Hepatocyte (in vitro differentiated cells): ENCODE measurements around the gene TBXAS1.

Experiments
- EZH2 ChIP-seq: fragments of 200-600 bp; sonication (generic); IDR thresholded peaks from 2 replicates; pipeline ENCODE4 v1.6.1; 2016; ENCODE audit warnings: antibody characterized with exemption, mild to moderate bottlenecking, borderline replicate concordance
- EZH2phosphoT487 ChIP-seq: fragments of 200-600 bp; sonication (generic); IDR thresholded peaks from one replicate; pipeline ENCODE4 v1.6.1; 2018; ENCODE audit warnings: antibody characterized with exemption, mild to moderate bottlenecking, low read depth, moderate library complexity; ENCODE audit not compliant: unreplicated experiment, severe bottlenecking
- TF ChIP-seq, protein P1 (sequence below): fragments of 200-600 bp; sonication (generic); IDR thresholded peaks from 2 replicates; pipeline ENCODE4 v1.5.1; 2016; ENCODE audit warnings: antibody characterized with exemption, mild to moderate bottlenecking; ENCODE audit not compliant: poor library complexity

DNA sequence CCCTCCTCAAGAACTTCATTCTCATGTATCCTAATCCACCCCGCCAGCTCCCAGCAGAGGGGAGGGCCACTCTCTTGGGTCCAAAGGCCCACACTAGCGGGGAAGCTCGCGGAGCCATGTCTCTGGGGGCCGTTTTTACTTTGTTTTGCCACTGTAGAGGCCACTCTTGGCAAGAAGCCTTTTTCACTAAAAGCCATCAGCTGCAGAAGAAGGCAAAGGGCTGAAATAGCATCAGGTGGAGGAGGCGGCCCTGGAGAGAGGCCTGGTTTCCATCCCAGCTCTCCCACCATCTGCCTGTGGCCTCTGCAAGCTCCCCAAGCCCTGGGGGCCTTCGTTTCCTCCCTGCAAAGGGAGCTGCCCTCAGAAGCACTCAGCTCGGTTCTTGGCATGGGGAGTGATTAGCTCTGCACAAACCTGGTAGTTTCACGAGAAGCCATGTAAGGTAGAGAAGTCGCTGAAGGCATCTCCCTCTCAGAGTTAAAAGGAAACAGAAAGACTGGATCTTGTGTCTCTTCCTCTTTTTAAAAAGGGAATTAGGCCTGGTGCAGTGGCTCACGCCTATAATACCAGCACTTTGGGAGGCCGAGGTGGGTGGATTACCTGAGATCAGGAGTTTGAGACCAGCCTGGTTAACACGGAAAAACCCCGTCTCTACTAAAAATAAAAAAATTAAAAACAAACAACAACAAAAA is 163.4 kb downstream of the TBXAS1 start:
- TF ChIP-seq, protein P1, sequence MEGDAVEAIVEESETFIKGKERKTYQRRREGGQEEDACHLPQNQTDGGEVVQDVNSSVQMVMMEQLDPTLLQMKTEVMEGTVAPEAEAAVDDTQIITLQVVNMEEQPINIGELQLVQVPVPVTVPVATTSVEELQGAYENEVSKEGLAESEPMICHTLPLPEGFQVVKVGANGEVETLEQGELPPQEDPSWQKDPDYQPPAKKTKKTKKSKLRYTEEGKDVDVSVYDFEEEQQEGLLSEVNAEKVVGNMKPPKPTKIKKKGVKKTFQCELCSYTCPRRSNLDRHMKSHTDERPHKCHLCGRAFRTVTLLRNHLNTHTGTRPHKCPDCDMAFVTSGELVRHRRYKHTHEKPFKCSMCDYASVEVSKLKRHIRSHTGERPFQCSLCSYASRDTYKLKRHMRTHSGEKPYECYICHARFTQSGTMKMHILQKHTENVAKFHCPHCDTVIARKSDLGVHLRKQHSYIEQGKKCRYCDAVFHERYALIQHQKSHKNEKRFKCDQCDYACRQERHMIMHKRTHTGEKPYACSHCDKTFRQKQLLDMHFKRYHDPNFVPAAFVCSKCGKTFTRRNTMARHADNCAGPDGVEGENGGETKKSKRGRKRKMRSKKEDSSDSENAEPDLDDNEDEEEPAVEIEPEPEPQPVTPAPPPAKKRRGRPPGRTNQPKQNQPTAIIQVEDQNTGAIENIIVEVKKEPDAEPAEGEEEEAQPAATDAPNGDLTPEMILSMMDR, result no peak
- no peak for TF ChIP-seq EZH2
- TF ChIP-seq EZH2phosphoT487, result no peak
